ENCODE results near the gene MEGF11. TPM values are rescaled to one million over a fixed set of nuclear protein-coding genes. Genes with fewer than 3 reads are reported as not detected.

The MEGF11 gene
- total RNA-seq, 1 donor from 2014 or later, result not detected

GRCh38 chr15:65962187-65962586, 291.4 kb downstream of the MEGF11 start:
- Mint-ChIP-seq H3K27ac (no peak overlapping the region), H3K4me3 (no peak overlapping the region), H3K9me3 (no peaks in the 10 kb centered on the region), H3K36me3 (ENCODE audit: low read depth) (no peaks in the 10 kb centered on the region), H3K4me1 (no peaks in the 10 kb centered on the region), H3K27me3 (peaks cover 29% of the 10 kb centered on the region)
- intact Hi-C loops (cut with micrococcal nuclease), result loop anchor here (1.0 kb wide), 1 partner anchor 324 kb away; no protein-coding TSS in a partner anchor
- ChIA-PET CTCF (no interaction called here), POLR2A (no interaction called here)
- ATAC-seq (ENCODE audit: low read depth), result no peak
- DNase-seq, result no peak
- TF ChIP-seq, protein P1, sequence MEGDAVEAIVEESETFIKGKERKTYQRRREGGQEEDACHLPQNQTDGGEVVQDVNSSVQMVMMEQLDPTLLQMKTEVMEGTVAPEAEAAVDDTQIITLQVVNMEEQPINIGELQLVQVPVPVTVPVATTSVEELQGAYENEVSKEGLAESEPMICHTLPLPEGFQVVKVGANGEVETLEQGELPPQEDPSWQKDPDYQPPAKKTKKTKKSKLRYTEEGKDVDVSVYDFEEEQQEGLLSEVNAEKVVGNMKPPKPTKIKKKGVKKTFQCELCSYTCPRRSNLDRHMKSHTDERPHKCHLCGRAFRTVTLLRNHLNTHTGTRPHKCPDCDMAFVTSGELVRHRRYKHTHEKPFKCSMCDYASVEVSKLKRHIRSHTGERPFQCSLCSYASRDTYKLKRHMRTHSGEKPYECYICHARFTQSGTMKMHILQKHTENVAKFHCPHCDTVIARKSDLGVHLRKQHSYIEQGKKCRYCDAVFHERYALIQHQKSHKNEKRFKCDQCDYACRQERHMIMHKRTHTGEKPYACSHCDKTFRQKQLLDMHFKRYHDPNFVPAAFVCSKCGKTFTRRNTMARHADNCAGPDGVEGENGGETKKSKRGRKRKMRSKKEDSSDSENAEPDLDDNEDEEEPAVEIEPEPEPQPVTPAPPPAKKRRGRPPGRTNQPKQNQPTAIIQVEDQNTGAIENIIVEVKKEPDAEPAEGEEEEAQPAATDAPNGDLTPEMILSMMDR (IDR thresholded peaks at IDR 0.05), result no peak

DNA sequence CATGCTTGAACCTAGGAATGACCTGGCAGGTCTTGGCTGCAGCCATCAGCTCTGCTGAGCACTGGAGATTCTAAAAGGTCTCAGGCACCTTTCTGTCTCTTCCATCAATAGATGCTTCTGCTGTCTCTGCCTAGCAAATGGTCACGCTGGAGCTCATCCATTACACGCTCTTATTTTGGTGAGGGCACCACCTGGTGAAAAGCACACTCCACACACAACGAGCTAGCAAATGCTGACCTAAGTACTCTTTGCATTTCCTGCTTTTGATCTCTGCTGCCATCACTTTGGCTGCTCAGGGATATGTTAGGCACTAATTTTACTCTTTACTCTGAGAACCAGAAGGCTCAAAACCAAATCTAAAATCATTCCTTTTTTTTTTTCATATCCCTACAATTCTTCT, 293.0 kb downstream of the MEGF11 start:
- ATAC-seq (ENCODE audit: low read depth), result no peak
- intact Hi-C loops (cut with micrococcal nuclease), result no loop called here
- ChIA-PET POLR2A (no interaction called here), CTCF (no interaction called here)
- Mint-ChIP-seq H3K4me3 (no peak overlapping the region), H3K27me3 (peaks cover 25% of the 10 kb centered on the region), H3K9me3 (no peaks in the 10 kb centered on the region), H3K36me3 (ENCODE audit: low read depth) (no peaks in the 10 kb centered on the region), H3K4me1 (no peaks in the 10 kb centered on the region), H3K27ac (no peak overlapping the region)
- TF ChIP-seq, protein P1 (IDR thresholded peaks at IDR 0.05), result no peak
- no peak for DNase-seq

DNA sequence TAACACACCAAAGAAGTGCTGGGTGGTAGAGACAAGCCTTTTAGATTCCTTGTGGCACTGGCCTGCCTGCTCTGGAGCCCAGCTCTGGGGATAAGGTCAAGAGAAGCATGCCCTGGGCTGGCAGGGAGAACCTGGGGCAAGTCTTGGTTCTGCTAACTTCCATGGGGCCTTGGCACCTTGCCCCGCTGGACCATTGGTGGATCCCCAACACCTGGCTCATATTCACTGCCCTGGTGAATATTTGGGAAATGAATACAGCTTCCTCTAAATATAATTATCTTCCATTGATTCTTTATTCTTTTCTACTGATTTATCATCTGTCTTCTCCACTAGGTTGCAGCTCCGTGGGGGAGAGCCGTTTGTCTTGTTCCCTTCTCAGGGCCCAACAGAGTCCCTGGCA, 294.7 kb downstream of the MEGF11 start:
- Mint-ChIP-seq H3K9me3 (no peaks in the 10 kb centered on the region), H3K27ac (no peak overlapping the region), H3K36me3 (ENCODE audit: low read depth) (no peaks in the 10 kb centered on the region), H3K4me3 (no peak overlapping the region), H3K4me1 (peaks cover 6% of the 10 kb centered on the region), H3K27me3 (peaks cover 19% of the 10 kb centered on the region)
- ChIA-PET CTCF (interaction anchor here (0.9 kb wide), 1 partner anchor 37 kb away, joined by 3 read pairs; no protein-coding TSS in a partner anchor), POLR2A (no interaction called here)
- ATAC-seq (ENCODE audit: low read depth) (no peak), DNase-seq (no peak)
- intact Hi-C loops (cut with micrococcal nuclease), result no loop called here
- TF ChIP-seq, protein P1 (IDR thresholded peaks at IDR 0.05), result no peak

GRCh38 chr15:65957451-65957850, 296.1 kb downstream of the MEGF11 start:
- Mint-ChIP-seq H3K4me1 (peaks cover 6% of the 10 kb centered on the region), H3K4me3 (no peak overlapping the region), H3K27ac (no peak overlapping the region), H3K9me3 (no peaks in the 10 kb centered on the region), H3K27me3 (peaks cover 6% of the 10 kb centered on the region), H3K36me3 (ENCODE audit: low read depth) (no peaks in the 10 kb centered on the region)
- ChIA-PET CTCF (no interaction called here), POLR2A (no interaction called here)
- TF ChIP-seq, protein P1 (IDR thresholded peaks at IDR 0.05), result no peak
- DNase-seq (no peak), ATAC-seq (ENCODE audit: low read depth) (no peak)
- intact Hi-C loops (cut with micrococcal nuclease), result no loop called here

DNA sequence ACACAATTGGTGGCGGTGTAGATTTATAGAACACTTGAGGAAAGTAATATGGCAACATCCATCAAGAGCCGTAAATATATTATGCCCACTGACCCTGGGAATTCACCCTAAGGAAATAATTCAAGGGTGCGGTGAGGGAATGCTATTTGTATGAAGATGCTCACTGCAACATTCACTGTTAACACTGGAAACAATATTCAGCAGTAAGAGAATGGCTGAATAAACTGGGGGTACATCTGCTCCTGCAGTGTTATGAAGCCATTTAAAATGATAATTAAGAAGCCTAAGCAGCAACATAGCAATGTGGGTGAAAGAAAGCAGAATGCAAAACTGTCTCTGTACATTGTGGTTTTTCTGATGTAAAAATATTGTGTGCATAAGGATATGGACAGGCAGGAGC, 296.7 kb downstream of the MEGF11 start:
- no peaks in the 10 kb centered on the region for H3K36me3 Mint-ChIP-seq (ENCODE audit: low read depth)
- intact Hi-C loops (cut with micrococcal nuclease), result no loop called here
- TF ChIP-seq, protein P1 (IDR thresholded peaks at IDR 0.05), result no peak
- ChIA-PET CTCF (no interaction called here), POLR2A (no interaction called here)
- H3K4me1 Mint-ChIP-seq, result peaks cover 6% of the 10 kb centered on the region
- ATAC-seq (ENCODE audit: low read depth) (no peak), DNase-seq (no peak)
- peaks cover 6% of the 10 kb centered on the region for H3K27me3 Mint-ChIP-seq
- H3K4me3 Mint-ChIP-seq, result no peak overlapping the region
- no peaks in the 10 kb centered on the region for H3K9me3 Mint-ChIP-seq
- H3K27ac Mint-ChIP-seq, result no peak overlapping the region
